GM18519 (cell line): ENCODE results near the gene MSL3.

ENCODE experiments used
- ATAC-seq: cut with Tn5 transposase; IDR thresholded peaks from one replicate; pipeline ENCODE4 v1.9.1; 2021; ENCODE audit warnings: mild to moderate bottlenecking, moderate library complexity; ENCODE audit not compliant: unreplicated experiment, low FRiP score

The MSL3 gene

DNA sequence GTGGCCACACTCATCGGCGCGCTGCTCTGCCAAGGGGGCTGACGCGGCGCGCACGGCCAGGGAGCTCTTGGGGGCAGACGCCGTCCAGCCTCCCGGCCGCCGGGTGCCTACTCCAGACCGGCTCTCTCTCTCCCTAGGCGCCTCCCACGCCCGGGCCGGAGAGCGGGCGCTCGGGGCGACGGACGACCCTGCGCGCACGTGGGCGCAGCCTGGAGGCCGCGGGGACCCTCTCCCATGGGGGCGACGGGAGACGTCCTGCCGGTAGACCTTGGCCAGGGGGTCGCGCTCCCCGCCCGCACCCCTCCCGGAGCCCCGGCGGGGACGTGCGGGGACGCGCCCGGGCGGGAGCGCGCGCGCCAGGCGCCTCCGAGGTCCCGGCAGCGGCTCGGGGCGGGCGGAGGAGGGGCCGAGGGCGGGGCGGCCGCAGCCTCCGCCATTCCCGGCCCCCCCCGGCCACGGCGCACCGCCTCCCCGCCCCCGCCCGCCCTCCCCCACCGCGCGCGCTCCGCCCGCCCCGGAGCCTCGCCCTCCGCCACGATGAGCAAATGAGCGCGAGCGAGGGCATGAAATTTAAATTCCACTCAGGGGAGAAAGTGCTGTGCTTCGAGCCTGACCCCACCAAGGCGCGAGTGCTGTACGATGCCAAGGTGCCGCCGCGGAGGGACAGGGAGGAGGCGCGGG lies at the start of gene MSL3:
TSS of gene MSL3 (plus strand) at position 519 of the 681 bp plus-strand sequence. CDS start at position 546, 27 bp downstream.
- ATAC-seq, result peak; percentile 32

DNA sequence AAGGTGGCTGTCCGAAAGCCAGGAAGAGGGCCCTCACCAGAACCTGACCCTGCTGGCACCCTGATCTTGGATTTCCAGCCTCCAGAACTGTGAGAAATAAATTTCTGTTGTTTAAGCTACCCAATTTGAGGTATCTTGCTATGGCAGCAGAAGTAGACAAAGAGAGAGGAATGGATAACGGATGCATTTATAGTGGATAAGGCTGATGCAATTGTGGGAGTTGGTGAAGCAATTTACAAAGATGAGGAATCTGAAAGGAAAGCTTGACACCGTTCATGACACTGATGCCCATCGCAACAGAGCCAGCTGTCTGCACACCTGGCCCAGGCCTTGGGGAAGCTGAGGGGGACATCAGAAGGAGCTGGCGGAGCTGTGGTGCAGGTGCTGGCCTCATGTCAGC lies 35.7 kb upstream of the MSL3 start:
- ATAC-seq, result no peak

- ATAC-seq, result no peak
Observed at GRCh38 chrX:11724122-11725017, 33.7 kb upstream of the MSL3 start.

GRCh38 chrX:11725631-11726442 lies 32.2 kb upstream of the MSL3 start:
- ATAC-seq, result no peak

DNA sequence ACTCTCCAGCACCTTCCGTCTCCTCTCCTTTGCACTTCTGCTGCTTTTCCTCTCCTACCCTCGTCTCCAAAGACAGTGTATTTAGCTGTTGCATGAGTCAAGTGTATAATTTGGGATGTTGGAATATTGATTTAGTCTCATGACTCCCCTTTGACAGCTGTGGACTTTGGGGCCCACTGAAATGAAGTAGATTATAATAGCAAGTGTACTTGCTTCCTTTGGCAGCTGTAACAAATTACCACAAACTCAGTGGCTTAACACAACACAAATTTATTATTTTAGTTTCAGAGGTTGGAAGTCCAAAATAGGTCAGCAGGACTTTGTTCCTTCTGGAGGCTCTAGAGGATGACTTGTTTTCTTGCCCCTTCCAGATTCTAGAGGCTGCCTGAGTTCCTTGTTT lies 29.5 kb upstream of the MSL3 start:
- ATAC-seq, result no peak

GRCh38 chrX:11733614-11734013 lies 24.4 kb upstream of the MSL3 start:
- peak; percentile 76 for ATAC-seq

DNA sequence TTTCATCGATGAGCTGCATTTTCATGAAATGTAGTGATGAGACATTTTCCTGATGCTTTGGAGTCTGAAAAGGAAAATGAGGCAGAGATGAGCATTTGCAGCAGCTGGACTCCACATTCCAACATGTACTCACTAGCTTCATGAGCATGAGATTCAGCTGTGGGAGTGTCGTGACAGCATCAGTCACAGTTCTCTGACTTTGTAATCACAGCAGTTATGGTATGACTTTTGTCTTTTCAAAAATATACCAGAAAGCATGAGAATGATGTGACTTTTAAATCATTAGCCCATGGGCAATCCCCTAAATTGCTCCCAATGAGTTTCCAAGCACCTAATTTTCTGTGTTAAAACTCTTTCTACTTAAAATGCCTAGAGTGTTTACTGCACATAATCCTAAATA lies 18.3 kb upstream of the MSL3 start:
- ATAC-seq, result no peak

DNA sequence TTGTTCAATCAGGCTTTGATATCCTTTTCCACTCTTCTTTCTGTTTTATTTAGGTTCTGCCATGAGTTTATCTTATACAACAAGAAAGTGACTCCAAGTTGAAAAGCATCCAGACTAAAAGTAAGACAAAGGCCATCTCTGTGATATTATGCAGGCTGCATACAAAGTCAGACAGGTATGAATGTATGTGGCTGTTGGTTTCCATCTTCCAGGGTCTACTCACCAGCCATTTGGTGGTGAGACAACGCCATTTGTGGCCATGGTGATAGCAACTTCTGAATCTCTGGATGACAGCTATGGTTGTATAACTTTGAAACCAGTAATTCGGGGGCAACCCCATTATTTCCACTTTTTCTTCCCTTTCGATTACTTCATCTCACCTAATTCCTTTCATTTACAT lies 17.2 kb upstream of the MSL3 start:
- ATAC-seq, result no peak

DNA sequence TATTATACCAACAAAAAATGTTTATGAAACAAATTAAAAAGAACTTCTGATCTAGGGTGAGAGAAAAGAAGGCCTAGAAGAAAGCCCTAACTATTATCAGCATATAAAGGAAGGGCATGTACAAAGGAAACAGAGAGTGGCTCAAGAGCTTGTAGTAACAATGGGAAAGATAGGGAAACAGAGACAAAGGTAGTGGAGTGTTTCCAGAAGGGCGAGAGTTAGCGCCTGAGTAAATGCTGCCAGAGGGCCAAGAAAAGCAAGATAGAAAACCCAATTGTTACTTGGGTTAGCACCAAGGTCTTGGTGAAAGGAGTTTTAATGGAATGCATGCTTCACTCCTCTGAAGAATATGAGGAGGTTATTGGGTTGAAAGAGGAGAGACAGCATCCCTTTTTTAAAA lies 16.5 kb upstream of the MSL3 start:
- no peak for ATAC-seq

DNA sequence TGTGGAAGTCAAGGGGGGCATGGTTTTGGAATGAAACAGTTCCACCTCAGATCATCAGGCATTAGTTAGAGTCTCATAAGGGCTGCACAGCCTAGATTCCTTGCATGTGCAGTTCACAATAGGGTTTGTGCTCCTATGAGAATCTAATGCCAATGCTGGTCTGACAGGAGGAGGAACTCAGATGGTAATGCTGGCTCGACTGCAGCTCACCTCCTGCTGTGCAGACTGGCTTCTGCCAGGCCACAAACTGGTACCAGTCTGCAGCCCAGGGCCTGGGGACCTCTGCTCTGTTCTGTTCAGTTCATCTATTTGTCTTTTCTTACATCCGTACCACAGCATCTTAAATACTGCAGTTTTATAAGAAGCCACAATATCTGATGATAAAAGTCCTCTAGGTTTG lies 12.2 kb upstream of the MSL3 start:
- ATAC-seq, result no peak

GRCh38 chrX:11750046-11750445 lies 8.0 kb upstream of the MSL3 start:
- ATAC-seq, result no peak

DNA sequence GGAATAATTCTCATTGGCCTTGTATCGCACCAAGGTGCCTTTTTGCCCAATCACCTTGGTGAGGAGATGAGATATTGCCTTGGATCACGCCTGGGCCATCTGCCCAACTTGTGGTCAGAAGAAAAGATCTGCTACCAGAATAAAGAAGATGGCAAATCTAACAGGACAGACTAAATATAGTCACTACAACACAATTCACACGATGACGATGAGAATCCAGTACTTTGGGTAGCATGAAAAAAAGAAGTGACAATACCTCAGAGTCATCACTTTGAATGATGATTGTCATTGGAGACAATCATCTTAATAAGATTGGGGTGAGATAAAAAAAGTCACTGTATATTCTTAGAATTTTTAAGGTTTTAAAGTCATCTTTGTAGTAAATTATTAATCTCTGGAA lies 7.3 kb upstream of the MSL3 start:
- no peak for ATAC-seq

GRCh38 chrX:11751261-11751660 lies 6.8 kb upstream of the MSL3 start:
- no peak for ATAC-seq

DNA sequence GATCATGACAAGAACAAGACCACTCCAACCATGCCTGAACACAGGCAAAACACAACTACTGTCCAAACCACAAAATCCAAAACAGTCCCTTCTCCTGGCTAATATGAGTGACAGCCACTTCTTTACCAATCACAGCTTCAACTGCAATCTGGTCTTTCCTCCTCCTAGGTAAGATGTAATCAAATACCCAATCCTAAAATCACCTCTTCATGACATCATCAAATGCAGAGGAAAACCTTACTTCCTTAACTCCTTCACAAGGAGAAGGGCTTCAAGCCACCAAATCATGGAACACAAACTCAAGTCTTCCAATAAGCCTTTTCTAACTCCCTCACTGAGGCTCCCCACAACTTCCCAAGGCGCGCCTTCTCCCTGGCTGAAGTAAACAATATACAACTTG lies 4.4 kb upstream of the MSL3 start:
- ATAC-seq, result no peak

GRCh38 chrX:11754958-11755645 lies 2.9 kb upstream of the MSL3 start:
- ATAC-seq, result no peak

- no peak for ATAC-seq
Observed at GRCh38 chrX:11755724-11756123, 2.3 kb upstream of the MSL3 start.

DNA sequence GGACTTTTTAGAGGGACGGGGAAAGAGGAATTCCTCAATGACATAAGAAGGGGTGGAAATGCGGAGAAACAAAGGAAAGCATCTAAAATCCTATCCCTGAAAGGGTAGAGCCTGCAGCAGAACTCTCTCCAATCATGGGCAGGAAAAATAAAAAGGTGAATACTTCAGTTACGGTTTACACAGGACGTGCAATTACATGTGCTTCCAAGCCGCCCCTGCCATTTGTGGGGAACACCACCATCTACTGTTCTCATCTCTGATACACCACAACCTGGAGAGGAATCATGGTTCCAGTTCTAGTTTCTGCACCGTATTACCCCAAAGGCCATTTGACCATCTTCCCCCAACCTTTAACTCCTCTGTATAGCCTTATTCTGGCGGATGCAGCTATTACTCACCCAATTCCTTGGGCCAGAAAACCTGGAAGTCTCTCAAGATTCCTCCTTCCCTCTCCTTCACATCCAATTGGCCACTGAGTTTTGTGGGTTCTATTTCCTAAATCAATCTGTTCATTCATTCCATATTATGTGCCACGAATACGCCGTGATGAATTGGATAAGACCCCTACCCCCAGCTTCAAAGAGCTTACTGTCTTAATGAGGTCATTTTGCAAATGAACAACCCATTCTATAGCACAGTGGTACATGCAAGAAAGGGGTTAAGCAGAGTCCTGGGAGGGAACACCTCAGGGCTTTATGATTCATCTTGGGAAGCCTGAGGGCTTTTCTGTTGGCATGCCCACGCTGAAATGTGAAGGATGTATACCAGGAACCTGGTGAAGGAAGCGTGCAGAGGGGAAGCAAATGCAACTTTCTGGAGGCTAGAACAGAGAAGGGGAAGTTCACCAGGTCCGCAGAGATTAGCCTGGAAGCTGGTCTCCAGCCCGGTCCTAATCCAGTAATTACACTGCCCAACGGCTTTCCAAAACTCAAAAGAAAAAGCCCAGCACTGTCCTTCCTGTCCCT lies 1.4 kb upstream of the MSL3 start:
- no peak for ATAC-seq

GRCh38 chrX:11757397-11757718 lies 679 bp upstream of the MSL3 start:
- no peak for ATAC-seq

- peak; percentile 34 for ATAC-seq
Observed at GRCh38 chrX:11758400-11759171, 549 bp downstream of the MSL3 start.
